ENCODE measurements around the gene C2orf92.
"Not testable (repeated sequence)": the region's sequence is repeated elsewhere in the genome, so short reads cannot be mapped to it uniquely, and the experiment has no call there.

C2orf92 gene

DNA sequence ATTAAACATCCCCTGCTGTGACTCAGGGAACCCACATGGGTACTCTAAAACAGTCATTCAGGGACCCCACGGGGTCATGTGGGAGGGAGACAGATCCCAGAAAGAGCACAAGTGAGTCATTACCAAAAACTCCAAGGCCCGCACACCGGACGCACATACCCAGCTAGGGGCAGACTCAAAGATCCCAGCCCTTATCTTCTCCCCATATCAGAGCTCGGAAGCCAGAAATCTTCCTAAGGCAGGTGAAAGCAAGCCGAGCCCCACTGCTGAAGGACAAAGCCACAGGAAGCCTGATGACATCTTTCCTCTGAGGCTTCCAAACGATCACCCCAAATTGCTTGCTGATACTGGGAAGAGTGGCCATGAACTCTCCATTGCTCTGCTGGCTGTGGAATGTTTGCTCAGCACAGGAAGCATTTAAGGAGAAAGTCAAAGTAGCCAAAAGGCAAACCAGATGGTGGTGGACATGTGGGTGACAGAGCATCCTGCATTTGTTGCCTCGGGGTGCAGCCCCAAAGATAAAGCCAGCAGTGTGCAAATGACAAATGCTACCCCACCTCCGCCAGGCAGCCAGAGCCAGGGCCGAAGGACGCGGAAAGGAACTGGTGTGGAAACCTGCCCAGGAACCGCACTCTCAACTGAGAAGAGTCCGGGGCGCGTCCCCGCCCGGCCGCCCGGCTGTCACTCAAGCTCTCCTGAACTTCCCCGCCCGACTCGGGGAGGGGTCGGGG is 6.5 kb upstream of the C2orf92 start:
- Mint-ChIP-seq H3K4me3 (peak overlapping the region; percentile 87), H3K36me3 (ENCODE audit: insufficient read depth) (peaks cover 11% of the 10 kb centered on the region), H3K4me1 (peaks cover 28% of the 10 kb centered on the region), H3K27ac (ENCODE audit: low read depth) (peak overlapping the region; percentile 97), H3K9me3 (no peaks in the 10 kb centered on the region), H3K27me3 (no peaks in the 10 kb centered on the region)
- ATAC-seq (replicated peaks; ENCODE audit: extremely low read depth, poor library complexity, severe bottlenecking) (peak; percentile 30), DNase-seq (ENCODE audit: low spot score in 2 of 2) (peak; percentile 33 to 35)

DNA sequence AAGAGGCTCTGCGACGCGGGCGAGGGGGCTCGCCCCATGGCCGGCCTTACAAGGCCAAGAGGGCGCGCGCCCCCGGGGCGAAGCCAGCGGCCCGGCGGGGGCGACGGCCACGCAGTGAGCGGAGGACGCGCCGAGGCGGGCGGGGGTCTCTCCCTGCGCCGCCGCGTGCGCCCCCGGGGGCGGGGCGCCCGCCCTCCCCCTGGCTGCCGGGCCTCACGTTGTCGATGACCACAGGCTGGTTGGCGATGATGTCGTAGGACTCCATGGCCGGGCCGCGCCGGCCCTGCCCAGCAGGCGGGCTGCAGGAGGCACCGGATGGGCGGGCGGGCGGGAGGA is 5.9 kb upstream of the C2orf92 start:
- peaks cover 28% of the 10 kb centered on the region for H3K4me1 Mint-ChIP-seq
- no peaks in the 10 kb centered on the region for H3K9me3 Mint-ChIP-seq
- H3K27ac Mint-ChIP-seq (ENCODE audit: low read depth): peak overlapping the region; percentile 97
- H3K36me3 Mint-ChIP-seq (ENCODE audit: insufficient read depth): peaks cover 9% of the 10 kb centered on the region
- no peak for DNase-seq (ENCODE audit: low spot score in 2 of 2)
- H3K4me3 Mint-ChIP-seq: peak overlapping the region; percentile 87
- no peak for ATAC-seq (replicated peaks; ENCODE audit: extremely low read depth, poor library complexity, severe bottlenecking)
- H3K27me3 Mint-ChIP-seq: no peaks in the 10 kb centered on the region

DNA sequence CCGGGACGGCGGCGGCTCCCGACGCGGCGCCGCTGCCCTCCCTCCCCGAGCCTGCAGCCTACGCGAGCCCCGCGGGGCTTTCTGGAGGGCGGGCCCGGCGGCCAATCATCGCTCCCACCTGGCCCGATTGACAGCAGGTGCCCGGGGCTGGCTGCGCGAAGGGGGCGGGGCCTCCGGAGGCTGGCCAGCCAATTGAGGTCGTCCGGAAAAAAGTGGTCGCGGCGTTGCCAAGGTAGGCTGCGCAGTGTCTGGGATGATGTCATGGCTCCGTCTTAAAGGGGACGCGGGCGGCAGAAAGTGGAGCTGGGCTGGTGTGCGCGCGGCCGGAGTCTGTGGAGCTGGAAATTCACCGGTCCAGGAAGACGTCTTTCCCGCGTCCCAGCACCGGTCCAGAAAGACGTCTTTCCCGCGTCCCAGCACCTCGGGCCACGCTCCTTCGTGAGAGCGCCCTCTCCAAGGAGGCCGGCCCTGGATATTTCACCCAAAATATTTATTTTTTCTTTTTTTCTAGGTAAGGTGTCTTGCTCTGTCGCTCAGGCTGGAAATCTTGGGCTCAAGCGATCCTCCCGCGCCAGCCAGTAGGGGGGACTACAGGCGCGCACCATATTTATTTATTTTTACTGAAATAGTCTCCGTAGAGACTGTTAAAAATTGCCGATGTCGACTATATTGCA is 5.4 kb upstream of the C2orf92 start, which contains the start of gene ACTR1B:
TSS of gene ACTR1B (minus strand) at position 83 of the 674 bp plus-strand sequence. CDS start 154 bp downstream, outside the sequence.
- peak within 1 kb of the TSS; percentile 87 for H3K4me3 Mint-ChIP-seq
- peak within 1 kb of the TSS; percentile 97 for H3K27ac Mint-ChIP-seq (ENCODE audit: low read depth)
- H3K9me3 Mint-ChIP-seq: no peaks in the 10 kb centered on the region
- H3K36me3 Mint-ChIP-seq (ENCODE audit: insufficient read depth): peaks cover 9% of the 10 kb centered on the region
- DNase-seq (ENCODE audit: low spot score in 2 of 2): peak; percentile 91 to 97
- ATAC-seq (replicated peaks; ENCODE audit: extremely low read depth, poor library complexity, severe bottlenecking): peak; percentile 87
- H3K4me1 Mint-ChIP-seq: peaks cover 28% of the 10 kb centered on the region
- H3K27me3 Mint-ChIP-seq: no peaks in the 10 kb centered on the region

DNA sequence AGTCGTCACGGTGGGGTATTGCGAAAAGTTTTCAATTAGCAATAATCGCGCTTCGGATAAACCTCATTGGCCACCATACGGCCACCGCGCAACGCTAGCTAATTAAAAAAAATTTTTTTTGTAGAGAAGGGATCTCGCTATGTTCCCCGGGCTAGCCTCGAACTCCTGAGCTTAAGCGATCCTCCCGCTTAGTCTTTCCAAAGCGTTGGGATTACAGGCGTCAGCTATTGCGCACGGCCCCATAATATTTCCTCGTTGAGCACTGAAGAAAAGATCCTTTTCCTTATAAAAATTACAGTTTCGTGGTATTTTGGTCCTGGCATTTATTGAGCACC is 4.9 kb upstream of the C2orf92 start:
- Mint-ChIP-seq H3K27me3 (no peaks in the 10 kb centered on the region), H3K27ac (ENCODE audit: low read depth) (peak overlapping the region; percentile 97), H3K9me3 (no peaks in the 10 kb centered on the region), H3K4me3 (peak overlapping the region; percentile 87), H3K36me3 (ENCODE audit: insufficient read depth) (peaks cover 9% of the 10 kb centered on the region), H3K4me1 (peaks cover 28% of the 10 kb centered on the region)
- no peak for DNase-seq (ENCODE audit: low spot score in 2 of 2)
- ATAC-seq (replicated peaks; ENCODE audit: extremely low read depth, poor library complexity, severe bottlenecking): no peak

DNA sequence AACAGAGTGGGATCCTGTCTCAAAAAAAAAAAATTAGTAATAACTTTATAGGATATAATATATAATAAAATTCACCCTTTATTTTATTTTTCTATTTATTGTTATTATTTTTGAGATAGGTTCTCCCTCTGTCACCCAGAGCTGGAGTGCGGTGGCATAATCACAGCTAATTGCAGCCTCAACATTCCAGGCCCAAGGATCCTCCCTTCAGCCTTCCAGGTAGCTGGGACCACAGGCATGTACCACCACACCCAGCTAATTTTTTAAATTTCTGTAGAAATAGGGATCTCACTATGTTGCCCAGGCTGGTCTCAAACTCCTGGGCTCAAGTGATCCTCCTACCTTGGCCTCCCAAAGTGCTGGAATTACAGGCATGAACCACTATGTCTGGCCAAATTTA is 958 bp downstream of the C2orf92 start:
- ATAC-seq (replicated peaks; ENCODE audit: extremely low read depth, poor library complexity, severe bottlenecking): no peak
- DNase-seq (ENCODE audit: low spot score in 2 of 2): no peak
- no peaks in the 10 kb centered on the region for H3K9me3 Mint-ChIP-seq
- no peak overlapping the region for H3K27ac Mint-ChIP-seq (ENCODE audit: low read depth)
- no peaks in the 10 kb centered on the region for H3K36me3 Mint-ChIP-seq (ENCODE audit: insufficient read depth)
- no peaks in the 10 kb centered on the region for H3K4me1 Mint-ChIP-seq
- no peak overlapping the region for H3K4me3 Mint-ChIP-seq
- H3K27me3 Mint-ChIP-seq: peaks cover 12% of the 10 kb centered on the region

DNA sequence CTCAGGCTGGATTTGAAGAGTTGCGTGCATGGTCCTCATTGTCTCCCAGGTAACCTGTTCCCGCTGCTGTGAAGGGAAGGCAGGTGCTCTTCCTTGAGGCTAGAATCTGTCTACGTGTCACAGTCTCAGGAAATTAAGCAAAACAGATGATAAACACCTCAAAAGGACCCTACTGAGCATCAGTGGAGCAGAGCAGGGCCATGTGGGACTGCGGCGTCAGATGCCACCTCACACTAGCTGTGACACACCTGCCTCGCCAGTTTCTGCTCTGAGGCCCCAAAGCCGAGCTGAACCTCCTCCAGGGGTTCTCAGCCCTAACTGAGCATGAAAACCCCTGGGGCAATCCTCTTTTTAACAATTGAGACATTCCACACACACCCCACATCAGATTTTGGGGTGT is 2.0 kb downstream of the C2orf92 start:
- H3K9me3 Mint-ChIP-seq: no peaks in the 10 kb centered on the region
- no peaks in the 10 kb centered on the region for H3K4me1 Mint-ChIP-seq
- no peak for ATAC-seq (replicated peaks; ENCODE audit: extremely low read depth, poor library complexity, severe bottlenecking)
- H3K36me3 Mint-ChIP-seq (ENCODE audit: insufficient read depth): no peaks in the 10 kb centered on the region
- DNase-seq (ENCODE audit: low spot score in 2 of 2): no peak
- H3K4me3 Mint-ChIP-seq: no peak overlapping the region
- H3K27me3 Mint-ChIP-seq: peaks cover 12% of the 10 kb centered on the region
- H3K27ac Mint-ChIP-seq (ENCODE audit: low read depth): no peak overlapping the region

DNA sequence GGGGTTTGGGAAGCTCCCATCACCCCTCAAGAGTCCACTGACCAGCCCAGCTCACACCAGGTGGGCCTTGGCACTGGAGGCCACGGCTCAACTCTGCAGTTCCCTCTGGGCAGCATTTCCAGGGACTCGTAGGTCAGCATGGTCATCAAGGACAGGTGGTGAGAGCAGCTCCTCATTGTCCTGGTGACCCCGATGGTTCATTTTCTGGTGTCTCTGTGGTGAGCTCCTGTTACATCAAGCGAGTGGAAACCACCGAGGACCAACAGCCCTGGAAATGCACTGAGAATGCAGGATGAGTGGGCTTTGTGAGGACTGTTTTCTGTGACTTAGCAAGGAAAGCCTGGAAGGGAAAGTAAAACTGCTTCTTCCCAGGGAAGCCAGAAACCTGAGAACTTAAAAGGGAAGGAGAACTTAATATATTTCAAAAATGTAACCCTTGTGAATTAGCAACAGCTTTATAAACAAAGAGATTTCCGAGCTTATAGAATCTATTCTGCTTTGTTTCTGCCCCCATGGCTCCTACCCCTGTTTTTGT is 3.2 kb downstream of the C2orf92 start:
- ATAC-seq (replicated peaks; ENCODE audit: extremely low read depth, poor library complexity, severe bottlenecking); H3K9me3 Mint-ChIP-seq; H3K36me3 Mint-ChIP-seq (ENCODE audit: insufficient read depth); H3K4me3 Mint-ChIP-seq; H3K4me1 Mint-ChIP-seq; H3K27ac Mint-ChIP-seq (ENCODE audit: low read depth); DNase-seq (ENCODE audit: low spot score in 2 of 2): not testable (repeated sequence)
- H3K27me3 Mint-ChIP-seq: peaks cover 12% of the 10 kb centered on the region

DNA sequence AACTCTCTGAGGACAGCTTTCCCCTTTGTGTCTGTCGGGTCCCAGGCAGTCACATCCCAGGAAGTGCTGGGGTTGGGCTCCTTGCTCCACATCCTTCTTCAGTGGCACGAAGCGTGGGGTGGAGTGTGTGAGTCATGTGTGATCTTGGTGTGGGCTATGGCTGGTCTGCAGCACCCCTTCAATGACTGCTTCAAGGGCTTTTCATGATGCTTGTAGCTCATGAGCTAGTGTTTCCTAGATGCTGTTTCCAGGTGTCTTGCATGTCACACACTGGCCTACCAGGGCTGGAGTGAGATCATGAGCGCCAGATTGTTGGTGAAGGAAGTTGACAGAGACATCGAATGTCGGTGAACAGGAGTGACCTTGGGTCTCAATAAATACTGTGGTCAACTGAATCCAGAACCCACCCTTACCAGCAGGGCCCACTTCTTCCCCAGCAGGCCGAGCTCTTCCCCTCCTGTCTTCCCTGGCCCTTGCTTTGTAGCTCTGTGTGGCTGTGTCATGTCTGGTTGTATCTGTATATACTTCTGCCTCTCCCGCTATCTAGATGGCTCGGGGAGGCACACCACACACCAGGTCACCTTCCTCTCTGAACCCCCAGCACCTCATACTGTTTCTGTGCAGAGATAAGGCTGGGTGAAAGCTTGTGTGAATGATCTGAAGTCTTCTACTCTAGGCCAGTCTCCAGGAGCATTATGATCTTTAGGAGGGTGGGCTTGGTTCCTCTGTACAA is 3.8 kb downstream of the C2orf92 start:
- Mint-ChIP-seq H3K27me3 (peaks cover 12% of the 10 kb centered on the region), H3K4me3 (no peak overlapping the region), H3K4me1 (no peaks in the 10 kb centered on the region), H3K9me3 (no peaks in the 10 kb centered on the region), H3K27ac (ENCODE audit: low read depth) (no peak overlapping the region), H3K36me3 (ENCODE audit: insufficient read depth) (no peaks in the 10 kb centered on the region)
- DNase-seq (ENCODE audit: low spot score in 2 of 2) (no peak), ATAC-seq (replicated peaks; ENCODE audit: extremely low read depth, poor library complexity, severe bottlenecking) (no peak)

DNA sequence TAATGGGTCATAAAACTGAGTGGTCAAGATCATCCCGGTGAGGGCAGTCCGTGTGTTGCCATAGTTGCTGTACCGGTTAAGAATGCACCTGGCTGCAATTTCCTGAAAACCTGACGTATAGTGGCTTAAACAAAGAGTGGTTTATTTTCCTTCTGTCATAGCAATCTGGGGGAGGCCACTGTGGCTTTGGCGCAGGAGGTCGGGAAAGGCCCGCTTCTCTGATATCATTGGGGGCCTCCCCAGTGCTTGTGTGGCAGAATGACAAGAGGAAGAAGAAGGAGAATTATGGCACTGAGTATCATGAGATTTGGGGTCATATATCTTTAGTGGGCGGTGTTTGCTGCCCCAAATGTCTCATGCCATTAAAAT is 4.4 kb downstream of the C2orf92 start:
- H3K36me3 Mint-ChIP-seq (ENCODE audit: insufficient read depth): no peaks in the 10 kb centered on the region
- ATAC-seq (replicated peaks; ENCODE audit: extremely low read depth, poor library complexity, severe bottlenecking) (no peak), DNase-seq (ENCODE audit: low spot score in 2 of 2) (no peak)
- H3K4me1 Mint-ChIP-seq: no peaks in the 10 kb centered on the region
- H3K4me3 Mint-ChIP-seq: no peak overlapping the region
- H3K27me3 Mint-ChIP-seq: peaks cover 12% of the 10 kb centered on the region
- H3K9me3 Mint-ChIP-seq: no peaks in the 10 kb centered on the region
- no peak overlapping the region for H3K27ac Mint-ChIP-seq (ENCODE audit: low read depth)

DNA sequence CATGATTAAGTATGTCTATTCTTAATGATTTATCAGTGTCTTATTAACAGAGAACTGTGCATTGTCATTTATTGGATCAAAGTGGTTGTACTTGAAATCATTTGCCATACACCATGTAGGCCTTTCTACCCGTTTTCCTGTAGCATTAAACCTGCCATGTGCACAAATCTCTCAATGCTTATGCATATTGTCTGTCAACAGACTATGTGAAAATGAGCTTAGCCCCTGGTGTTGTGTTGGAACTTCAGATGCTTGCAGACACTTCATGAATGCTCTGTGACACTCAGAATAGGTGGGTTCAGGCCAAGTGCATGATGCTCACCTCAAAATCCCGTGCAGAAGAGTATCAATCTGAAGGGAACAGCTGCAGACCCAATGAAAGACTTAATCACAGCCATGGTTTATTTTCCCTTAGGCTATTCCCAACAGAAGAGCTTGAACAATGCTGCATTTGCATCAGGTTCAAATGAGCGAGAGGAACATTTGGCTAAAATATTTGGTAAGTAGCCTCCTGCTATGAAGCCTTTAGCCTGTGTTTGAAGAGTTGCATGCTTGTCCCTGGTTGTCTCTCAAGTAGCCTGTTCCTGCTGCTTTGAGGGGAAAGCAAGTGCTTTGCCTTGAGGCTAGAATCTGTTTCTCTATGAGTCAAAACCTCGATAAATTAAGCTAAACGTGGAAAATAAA is 6.1 kb downstream of the C2orf92 start:
- no peaks in the 10 kb centered on the region for H3K4me1 Mint-ChIP-seq
- DNase-seq (ENCODE audit: low spot score in 2 of 2) (no peak), ATAC-seq (replicated peaks; ENCODE audit: extremely low read depth, poor library complexity, severe bottlenecking) (no peak)
- no peak overlapping the region for H3K4me3 Mint-ChIP-seq
- no peaks in the 10 kb centered on the region for H3K9me3 Mint-ChIP-seq
- H3K36me3 Mint-ChIP-seq (ENCODE audit: insufficient read depth): no peaks in the 10 kb centered on the region
- H3K27ac Mint-ChIP-seq (ENCODE audit: low read depth): no peak overlapping the region
- H3K27me3 Mint-ChIP-seq: peaks cover 12% of the 10 kb centered on the region

DNA sequence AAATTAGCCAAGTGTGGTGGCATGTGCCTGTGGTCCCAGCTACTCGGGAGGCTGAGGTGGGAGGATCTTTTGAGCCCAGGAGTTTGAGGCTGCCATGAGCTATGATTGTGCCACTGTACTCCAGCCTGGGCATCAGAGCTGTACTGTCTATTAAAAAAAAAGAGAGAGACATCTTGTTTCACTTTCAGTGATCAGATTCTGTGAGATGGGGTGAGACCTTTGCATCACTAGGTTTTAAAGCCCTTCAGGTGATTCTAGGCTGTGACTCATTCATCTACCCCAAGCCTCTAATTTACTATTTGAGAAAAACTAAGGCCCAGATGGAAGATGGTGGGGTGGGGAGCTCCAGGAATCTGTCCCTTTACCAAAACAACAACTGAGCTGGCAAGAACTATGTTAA is 7.1 kb downstream of the C2orf92 start:
- Mint-ChIP-seq H3K4me3 (no peak overlapping the region), H3K9me3 (no peaks in the 10 kb centered on the region), H3K27ac (ENCODE audit: low read depth) (no peak overlapping the region), H3K4me1 (no peaks in the 10 kb centered on the region), H3K36me3 (ENCODE audit: insufficient read depth) (no peaks in the 10 kb centered on the region), H3K27me3 (peaks cover 12% of the 10 kb centered on the region)
- DNase-seq (ENCODE audit: low spot score in 2 of 2): no peak
- no peak for ATAC-seq (replicated peaks; ENCODE audit: extremely low read depth, poor library complexity, severe bottlenecking)

DNA sequence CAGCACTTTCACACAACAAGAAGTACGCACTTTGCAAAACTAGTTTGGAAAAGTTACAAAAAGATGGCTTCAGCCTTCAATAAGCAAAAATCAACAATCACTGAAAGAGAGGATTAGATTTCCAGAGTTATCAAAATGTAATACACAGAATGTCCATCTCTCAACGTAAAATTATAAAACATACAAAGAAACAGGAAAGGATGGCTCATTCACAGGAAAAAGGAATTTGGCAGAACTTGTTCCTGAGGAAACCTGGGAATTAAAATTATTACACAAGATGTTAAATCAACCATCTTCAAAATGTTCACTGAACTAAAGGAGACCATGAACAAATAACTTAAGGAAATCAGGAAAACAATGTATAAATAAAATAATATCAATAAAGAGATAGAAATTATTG is 8.0 kb downstream of the C2orf92 start:
- Mint-ChIP-seq H3K4me1 (no peaks in the 10 kb centered on the region), H3K4me3 (no peak overlapping the region), H3K27ac (ENCODE audit: low read depth) (no peak overlapping the region), H3K9me3 (no peaks in the 10 kb centered on the region), H3K27me3 (peaks cover 12% of the 10 kb centered on the region), H3K36me3 (ENCODE audit: insufficient read depth) (no peaks in the 10 kb centered on the region)
- ATAC-seq (replicated peaks; ENCODE audit: extremely low read depth, poor library complexity, severe bottlenecking) (no peak), DNase-seq (ENCODE audit: low spot score in 2 of 2) (no peak)
